DOHH2 (cell line): ENCODE results near the gene POLR1H.

ENCODE experiments used
- H3F3A ChIP-seq: fragments of 200-600 bp; sonication (generic), shearing (Covaris generic); 2 replicates; pipeline ENCODE4 v1.6.0; 2016; ENCODE audit warnings: antibody characterized with exemption, mild to moderate bottlenecking; ENCODE audit not compliant: control insufficient read depth, insufficient read depth
- H3K27ac ChIP-seq: fragments of 200-600 bp; sonication (generic); 2 replicates; pipeline ENCODE4 v1.5.1; 2014; ENCODE audit warnings: low read depth, mild to moderate bottlenecking, low read length, moderate library complexity
- H3K27me3 ChIP-seq: fragments of 200-600 bp; sonication (generic); 2 replicates; pipeline ENCODE4 v1.6.1; 2014; ENCODE audit warnings: mild to moderate bottlenecking, low read length, mixed read lengths; ENCODE audit not compliant: control insufficient read depth
- H3K36me3 ChIP-seq: fragments of 200-600 bp; sonication (generic); 2 replicates; pipeline ENCODE4 v1.6.1; 2014; ENCODE audit warnings: mild to moderate bottlenecking, low read length, moderate library complexity, mixed read lengths; ENCODE audit not compliant: control insufficient read depth
- H3K4me1 ChIP-seq: fragments of 200-600 bp; sonication (generic); 2 replicates; pipeline ENCODE4 v1.6.1; 2014; ENCODE audit warnings: mild to moderate bottlenecking, low read length, mixed read lengths; ENCODE audit not compliant: control insufficient read depth
- H3K4me2 ChIP-seq: fragments of 200-600 bp; sonication (generic); 2 replicates; pipeline ENCODE4 v1.6.0; 2014; ENCODE audit warnings: mild to moderate bottlenecking, low read length, moderate library complexity
- H3K4me3 ChIP-seq: fragments of 200-600 bp; sonication (generic); 2 replicates; pipeline ENCODE4 v1.5.1; 2014; ENCODE audit warnings: mild to moderate bottlenecking, low read length, mixed read lengths
- H3K79me2 ChIP-seq: fragments of 200-600 bp; sonication (generic); 2 replicates; pipeline ENCODE4 v1.6.1; 2014; ENCODE audit warnings: mild to moderate bottlenecking, low read length, mixed read lengths; ENCODE audit not compliant: control insufficient read depth
- H3K9me2 ChIP-seq: fragments of 200-600 bp; sonication (generic); replicated peaks from 2 replicates; pipeline ENCODE4 v1.6.1; 2014; ENCODE audit warnings: mild to moderate bottlenecking, low read length, mixed read lengths; ENCODE audit not compliant: control insufficient read depth
- H3K9me3 ChIP-seq: fragments of 200-600 bp; sonication (generic); 2 replicates; pipeline ENCODE4 v1.6.1; 2014; ENCODE audit warnings: antibody characterized with exemption, low read length, mixed read lengths; ENCODE audit not compliant: control insufficient read depth, insufficient read depth
- H4K20me1 ChIP-seq: fragments of 200-600 bp; sonication (generic); 2 replicates; pipeline ENCODE4 v1.6.0; 2014; ENCODE audit warnings: low read depth, mild to moderate bottlenecking, antibody characterized with exemption, low read length, moderate library complexity; ENCODE audit not compliant: control insufficient read depth, insufficient read depth
- CTCF ChIP-seq: fragments of 200-600 bp; sonication (generic); IDR thresholded peaks from one replicate; pipeline ENCODE4 v1.5.1; 2014; ENCODE audit warnings: antibody characterized with exemption, mild to moderate bottlenecking, low read depth, low read length; ENCODE audit not compliant: poor library complexity, severe bottlenecking
- EZH2phosphoT487 ChIP-seq: fragments of 200-600 bp; sonication (generic); IDR thresholded peaks from 2 replicates; pipeline ENCODE4 v1.6.1; 2017; ENCODE audit warnings: borderline replicate concordance, mild to moderate bottlenecking, antibody characterized with exemption, low read length, moderate library complexity, mixed read lengths

POLR1H gene

GRCh38 chr6:30042476-30042875 lies 18.6 kb upstream of the POLR1H start:
- Histone ChIP-seq H3K79me2 (no peaks in the 10 kb centered on the region), H3F3A (no peaks in the 10 kb centered on the region), H3K36me3 (no peaks in the 10 kb centered on the region), H3K4me2 (no peak overlapping the region), H3K4me1 (no peaks in the 10 kb centered on the region), H3K4me3 (no peak overlapping the region), H4K20me1 (no peaks in the 10 kb centered on the region), H3K9me3 (no peaks in the 10 kb centered on the region), H3K9me2 (no peaks in the 10 kb centered on the region), H3K27me3 (no peaks in the 10 kb centered on the region), H3K27ac (no peak overlapping the region)
- no peak for TF ChIP-seq CTCF
- TF ChIP-seq EZH2phosphoT487, result no peak

GRCh38 chr6:30042914-30043313 lies 18.2 kb upstream of the POLR1H start:
- Histone ChIP-seq H3K4me3 (no peak overlapping the region), H3K9me2 (no peaks in the 10 kb centered on the region), H3K4me1 (no peaks in the 10 kb centered on the region), H3K27ac (no peak overlapping the region), H4K20me1 (no peaks in the 10 kb centered on the region), H3K27me3 (no peaks in the 10 kb centered on the region), H3F3A (no peaks in the 10 kb centered on the region), H3K36me3 (no peaks in the 10 kb centered on the region), H3K4me2 (no peak overlapping the region), H3K79me2 (no peaks in the 10 kb centered on the region), H3K9me3 (no peaks in the 10 kb centered on the region)
- TF ChIP-seq CTCF (no peak), EZH2phosphoT487 (no peak)

GRCh38 chr6:30043744-30044143 lies 17.3 kb upstream of the POLR1H start:
- no peaks in the 10 kb centered on the region for H3F3A ChIP-seq
- TF ChIP-seq EZH2phosphoT487 (no peak), CTCF (no peak)
- H3K9me2 ChIP-seq, result no peaks in the 10 kb centered on the region
- H3K36me3 ChIP-seq, result no peaks in the 10 kb centered on the region
- no peak overlapping the region for H3K4me3 ChIP-seq
- H3K4me1 ChIP-seq, result no peaks in the 10 kb centered on the region
- no peaks in the 10 kb centered on the region for H3K79me2 ChIP-seq
- no peaks in the 10 kb centered on the region for H3K9me3 ChIP-seq
- H3K27ac ChIP-seq, result no peak overlapping the region
- H3K27me3 ChIP-seq, result no peaks in the 10 kb centered on the region
- H3K4me2 ChIP-seq, result no peak overlapping the region
- H4K20me1 ChIP-seq, result no peaks in the 10 kb centered on the region

- Histone ChIP-seq H3K27ac (no peak overlapping the region), H3F3A (no peaks in the 10 kb centered on the region), H3K27me3 (no peaks in the 10 kb centered on the region), H3K4me3 (no peak overlapping the region), H3K9me2 (no peaks in the 10 kb centered on the region), H3K4me2 (no peak overlapping the region), H3K36me3 (no peaks in the 10 kb centered on the region), H3K79me2 (no peaks in the 10 kb centered on the region), H3K9me3 (no peaks in the 10 kb centered on the region), H4K20me1 (no peaks in the 10 kb centered on the region), H3K4me1 (no peaks in the 10 kb centered on the region)
- no peak for TF ChIP-seq EZH2phosphoT487
- no peak for TF ChIP-seq CTCF
These were observed 16.4 kb upstream of the POLR1H start for GRCh38 chr6:30044630-30045029.
